ENCODE results near the gene CD160. TPM values are rescaled to one million over a fixed set of nuclear protein-coding genes. Genes with fewer than 3 reads are reported as not detected.

The CD160 gene
- total and polyA plus RNA-seq, 2 donors (not counting 1 experiment from before 2014, with no cell fraction given): 0.10 TPM; not detected in 1

GRCh38 chr1:145778146-145778540 lies 58.8 kb downstream of the CD160 start:
- Histone ChIP-seq H3K27me3 (replicated peaks in 1 of 4; ENCODE audit: control extremely low read depth in 1 of 4, control insufficient read depth in 3 of 4, insufficient read depth in 4 of 4, low read length in 3 of 4) (no peaks in the 10 kb centered on the region), H3K79me2 (ENCODE audit: control insufficient read depth, insufficient read depth, low read length) (no peaks in the 10 kb centered on the region), H3K27ac (ENCODE audit: low read length in 2 of 2) (no peak overlapping the region), H2AFZ (ENCODE audit: insufficient read depth, low read depth, low read length, poor library complexity, severe bottlenecking) (no peak overlapping the region), H4K20me1 (ENCODE audit: control insufficient read depth, insufficient read depth, low read length, poor library complexity, severe bottlenecking) (no peaks in the 10 kb centered on the region), H3K4me3 (ENCODE audit: control extremely low read depth in 1 of 5, extremely low read depth in 1 of 5, insufficient read depth in 1 of 5, low read depth in 2 of 5, low read length in 4 of 5) (no peak overlapping the region), H3K9ac (ENCODE audit: low read length) (no peak overlapping the region), H3K4me1 (ENCODE audit: control insufficient read depth in 2 of 2, insufficient read depth in 2 of 2, low read length in 2 of 2) (no peaks in the 10 kb centered on the region), H3K4me2 (replicated peaks; ENCODE audit: low read depth, low read length, poor library complexity, severe bottlenecking) (no peak overlapping the region), H3K36me3 (replicated peaks in 1 of 2; ENCODE audit: control extremely low read depth in 1 of 2, control insufficient read depth in 1 of 2, extremely low read depth in 1 of 2, insufficient read depth in 2 of 2, low read length in 1 of 2) (peaks cover 5 to 6% of the 10 kb centered on the region in 2 experiments), H3K9me3 (ENCODE audit: control extremely low read depth in 1 of 3, control insufficient read depth in 2 of 3, insufficient read depth in 1 of 3, low read length in 2 of 3) (no peaks in the 10 kb centered on the region)
- H3K4me1 Mint-ChIP-seq: no peaks in the 10 kb centered on the region
- TF ChIP-seq CTCF (IDR thresholded peaks at IDR 0.05) (no peak), EZH2 (IDR thresholded peaks at IDR 0.05; ENCODE audit: borderline replicate concordance, insufficient read depth, low read depth, low read length, poor library complexity, severe bottlenecking) (no peak)
- ATAC-seq (ENCODE audit: low read depth) (no peak), DNase-seq (no peak)
- ChIA-PET CTCF (no interaction called here), POLR2A (no interaction called here)
- H3K27me3 Mint-ChIP-seq: no peaks in the 10 kb centered on the region
- H3K27ac Mint-ChIP-seq: no peak overlapping the region
- WGBS (ENCODE audit: insufficient coverage): no CpG with 5 or more reads among the region's 1 CpG
- intact Hi-C loops (cut with micrococcal nuclease): no loop called here
- no peaks in the 10 kb centered on the region for H3K9me3 Mint-ChIP-seq (ENCODE audit: insufficient read depth)
- H3K4me3 Mint-ChIP-seq: no peak overlapping the region

- TF ChIP-seq EZH2 (IDR thresholded peaks at IDR 0.05; ENCODE audit: borderline replicate concordance, insufficient read depth, low read depth, low read length, poor library complexity, severe bottlenecking): no peak
- no peak for TF ChIP-seq CTCF (IDR thresholded peaks at IDR 0.05)
- ATAC-seq (ENCODE audit: low read depth) (no peak), DNase-seq (no peak)
- Histone ChIP-seq H3K79me2 (ENCODE audit: control insufficient read depth, insufficient read depth, low read length) (no peaks in the 10 kb centered on the region), H3K27ac (ENCODE audit: low read length in 2 of 2) (no peak overlapping the region), H2AFZ (ENCODE audit: insufficient read depth, low read depth, low read length, poor library complexity, severe bottlenecking) (no peak overlapping the region), H3K27me3 (replicated peaks in 1 of 4; ENCODE audit: control extremely low read depth in 1 of 4, control insufficient read depth in 3 of 4, insufficient read depth in 4 of 4, low read length in 3 of 4) (no peaks in the 10 kb centered on the region), H3K4me1 (ENCODE audit: control insufficient read depth in 2 of 2, insufficient read depth in 2 of 2, low read length in 2 of 2) (no peaks in the 10 kb centered on the region), H4K20me1 (ENCODE audit: control insufficient read depth, insufficient read depth, low read length, poor library complexity, severe bottlenecking) (no peaks in the 10 kb centered on the region), H3K9ac (ENCODE audit: low read length) (no peak overlapping the region), H3K36me3 (replicated peaks in 1 of 2; ENCODE audit: control extremely low read depth in 1 of 2, control insufficient read depth in 1 of 2, extremely low read depth in 1 of 2, insufficient read depth in 2 of 2, low read length in 1 of 2) (peaks cover 6 to 21% of the 10 kb centered on the region in 2 experiments), H3K9me3 (ENCODE audit: control extremely low read depth in 1 of 3, control insufficient read depth in 2 of 3, insufficient read depth in 1 of 3, low read length in 2 of 3) (no peaks in the 10 kb centered on the region), H3K4me3 (ENCODE audit: control extremely low read depth in 1 of 5, extremely low read depth in 1 of 5, insufficient read depth in 1 of 5, low read depth in 2 of 5, low read length in 4 of 5) (no peak overlapping the region), H3K4me2 (replicated peaks; ENCODE audit: low read depth, low read length, poor library complexity, severe bottlenecking) (no peak overlapping the region)
- no peak overlapping the region for H3K4me3 Mint-ChIP-seq
- H3K27ac Mint-ChIP-seq: no peak overlapping the region
- no peaks in the 10 kb centered on the region for H3K4me1 Mint-ChIP-seq
- intact Hi-C loops (cut with micrococcal nuclease): no loop called here
- ChIA-PET CTCF (no interaction called here), POLR2A (no interaction called here)
- H3K27me3 Mint-ChIP-seq: no peaks in the 10 kb centered on the region
- 100% methylated on average over 3 of the region's 10 CpGs for WGBS (ENCODE audit: insufficient coverage)
- no peaks in the 10 kb centered on the region for H3K9me3 Mint-ChIP-seq (ENCODE audit: insufficient read depth)
Measured at GRCh38 chr1:145782272-145783099, 63.2 kb downstream of the CD160 start.

Data from B cell (primary cell).